ENCODE data around the gene SCYL3. TPM values are rescaled to one million over a fixed set of nuclear protein-coding genes. Genes with fewer than 3 reads are reported as not detected.
A peak's percentile ranks its signal among the peaks of the same experiment; 100 is the strongest.

The SCYL3 gene
- total RNA-seq, 2 donors from 2014 or later: 14.2 to 16.3 TPM

DNA sequence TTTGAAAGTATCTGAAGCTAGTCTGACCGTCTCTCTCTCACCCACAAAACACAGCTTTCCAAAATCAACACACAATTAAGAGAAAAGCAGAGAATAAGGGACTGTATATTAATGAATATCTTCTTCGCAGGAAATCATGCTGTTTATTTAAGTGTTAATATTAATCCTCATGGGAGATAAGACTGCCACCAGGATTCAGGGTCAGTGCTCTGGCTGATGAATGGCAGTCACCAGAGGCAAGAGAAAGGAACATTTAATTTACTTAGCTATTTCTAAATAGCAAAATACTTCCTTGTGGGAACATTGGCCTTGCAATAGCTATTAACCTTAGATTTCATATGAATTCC lies 2.2 kb downstream of the SCYL3 start:
- Mint-ChIP-seq H3K9me3 (peaks cover 3% of the 10 kb centered on the region), H3K4me1 (ENCODE audit: low read depth in 2 of 2) (peaks cover 48 to 60% of the 10 kb centered on the region in 2 donors), H3K36me3 (peaks cover 8% of the 10 kb centered on the region), H3K27me3 (no peaks in the 10 kb centered on the region), H3K4me3 (peak overlapping the region; percentile 92), H3K27ac (peak overlapping the region; percentile 99)
- DNase-seq (ENCODE audit: low spot score) (no peak), ATAC-seq (no peak)

DNA sequence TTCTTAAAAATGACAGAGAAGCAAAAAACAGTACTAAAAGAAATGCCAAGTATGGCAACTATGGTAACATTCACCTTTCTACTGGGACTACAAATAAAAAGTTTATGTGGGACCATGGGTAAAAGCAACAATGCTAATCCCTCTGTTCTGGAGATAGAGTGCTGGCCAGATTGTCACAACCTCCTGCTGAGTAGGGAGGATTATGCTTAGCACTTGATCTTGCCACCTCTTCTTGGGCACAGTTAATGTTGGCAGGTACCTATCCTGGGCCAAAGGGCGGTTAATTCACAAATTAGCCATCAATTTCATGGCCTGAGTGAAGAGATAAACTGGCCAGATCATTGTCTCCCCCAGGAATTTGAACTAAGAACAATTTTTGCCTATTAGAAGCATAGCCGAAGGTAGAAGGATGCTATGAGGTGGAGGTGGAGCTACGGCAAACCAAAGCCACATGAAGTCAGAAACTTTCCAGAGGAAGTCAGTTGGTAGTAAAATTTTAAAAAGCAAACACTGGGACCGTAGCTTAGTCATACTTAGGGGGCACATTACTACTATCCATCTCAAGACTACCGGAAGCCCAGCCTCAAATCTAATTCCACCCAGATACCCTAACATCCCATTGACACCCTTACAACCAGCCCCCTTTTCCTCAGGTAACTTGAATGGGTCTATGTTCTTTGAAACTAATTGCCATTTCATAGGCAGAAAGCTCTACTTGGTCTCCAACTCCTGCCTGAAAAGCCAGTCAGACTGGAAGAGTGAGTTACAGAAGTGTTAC lies 2.7 kb downstream of the SCYL3 start:
- Mint-ChIP-seq H3K9me3 (peaks cover 3% of the 10 kb centered on the region), H3K27ac (peak overlapping the region; percentile 99)
- peak in 1 of 2 donors; percentile 39 for ATAC-seq

DNA sequence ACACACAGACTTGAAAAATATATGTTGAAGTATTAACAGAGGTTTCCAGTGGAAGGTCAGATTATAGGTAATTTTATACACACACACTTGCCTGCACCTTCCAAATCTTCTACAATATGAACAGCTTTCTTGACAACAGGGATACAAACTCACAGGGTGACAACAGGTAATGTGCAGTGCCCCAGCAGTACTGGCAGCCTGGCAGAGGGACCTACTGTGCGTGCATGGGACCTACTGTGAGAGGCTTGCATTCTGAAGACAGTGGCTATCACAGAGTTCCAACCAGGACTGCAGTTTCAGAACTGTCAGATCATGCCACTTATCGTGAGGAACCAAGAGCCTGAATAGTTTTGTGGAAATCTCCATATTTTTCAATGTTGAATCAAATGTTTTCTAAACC lies 3.8 kb downstream of the SCYL3 start:
- ATAC-seq: no peak
- H3K27me3 Mint-ChIP-seq: no peaks in the 10 kb centered on the region
- peaks cover 3% of the 10 kb centered on the region for H3K9me3 Mint-ChIP-seq
- H3K27ac Mint-ChIP-seq: peak overlapping the region; percentile 81 to 99
- no peak overlapping the region for H3K4me3 Mint-ChIP-seq
- H3K36me3 Mint-ChIP-seq: peaks cover 14% of the 10 kb centered on the region
- DNase-seq (ENCODE audit: low spot score): no peak
- H3K4me1 Mint-ChIP-seq (ENCODE audit: low read depth in 2 of 2): peaks cover 45 to 60% of the 10 kb centered on the region in 2 donors

More for the DNA sequence above, 2.7 kb downstream of the SCYL3 start:
- no peaks in the 10 kb centered on the region for H3K27me3 Mint-ChIP-seq
- peaks cover 8% of the 10 kb centered on the region for H3K36me3 Mint-ChIP-seq
- DNase-seq (ENCODE audit: low spot score): no peak
- H3K4me1 Mint-ChIP-seq (ENCODE audit: low read depth in 2 of 2): peaks cover 42 to 58% of the 10 kb centered on the region in 2 donors
- H3K4me3 Mint-ChIP-seq: peak overlapping the region; percentile 92

- Mint-ChIP-seq H3K9me3 (no peaks in the 10 kb centered on the region), H3K4me1 (ENCODE audit: low read depth in 2 of 2) (peaks cover 36 to 47% of the 10 kb centered on the region in 2 donors), H3K36me3 (peaks cover 10% of the 10 kb centered on the region), H3K4me3 (no peak overlapping the region), H3K27ac (no peak overlapping the region), H3K27me3 (no peaks in the 10 kb centered on the region)
- no peak for DNase-seq (ENCODE audit: low spot score)
- no peak for ATAC-seq
Measured at GRCh38 chr1:169886931-169887330, 6.8 kb downstream of the SCYL3 start.

DNA sequence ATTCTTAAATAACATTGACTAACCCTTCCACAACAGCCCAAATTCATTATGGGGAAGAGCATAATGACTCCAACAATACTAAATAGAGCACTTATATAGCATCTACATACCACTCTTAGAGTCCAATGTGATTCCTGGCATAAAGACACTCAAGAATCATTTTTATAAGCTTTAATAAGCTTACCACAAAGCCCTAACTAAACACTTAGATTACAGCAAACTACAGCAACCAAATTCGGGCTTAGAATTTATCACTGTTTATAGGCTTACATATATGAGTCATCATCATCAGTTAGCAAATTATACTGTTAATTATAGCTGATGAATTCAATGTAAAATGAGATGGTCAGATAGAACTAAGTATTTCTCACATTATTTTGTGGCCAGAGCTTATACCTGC lies 7.3 kb downstream of the SCYL3 start:
- DNase-seq (ENCODE audit: low spot score): no peak
- no peaks in the 10 kb centered on the region for H3K27me3 Mint-ChIP-seq

GRCh38 chr1:169885207-169885606 lies 8.5 kb downstream of the SCYL3 start:
- Mint-ChIP-seq H3K9me3 (no peaks in the 10 kb centered on the region), H3K4me1 (ENCODE audit: low read depth in 2 of 2) (peaks cover 25 to 30% of the 10 kb centered on the region in 2 donors), H3K4me3 (no peak overlapping the region), H3K36me3 (peaks cover 6% of the 10 kb centered on the region), H3K27me3 (no peaks in the 10 kb centered on the region), H3K27ac (peak overlapping the region in 1 of 2 donors; percentile 49)
- ATAC-seq (no peak), DNase-seq (ENCODE audit: low spot score) (no peak)

More for the DNA sequence above, 7.3 kb downstream of the SCYL3 start:
- H3K27ac Mint-ChIP-seq: peak overlapping the region in 1 of 2 donors; percentile 49
- H3K4me3 Mint-ChIP-seq: no peak overlapping the region
- no peaks in the 10 kb centered on the region for H3K9me3 Mint-ChIP-seq
- H3K4me1 Mint-ChIP-seq (ENCODE audit: low read depth in 2 of 2): peaks cover 36 to 42% of the 10 kb centered on the region in 2 donors
- no peak for ATAC-seq
- H3K36me3 Mint-ChIP-seq: peaks cover 10% of the 10 kb centered on the region

DNA sequence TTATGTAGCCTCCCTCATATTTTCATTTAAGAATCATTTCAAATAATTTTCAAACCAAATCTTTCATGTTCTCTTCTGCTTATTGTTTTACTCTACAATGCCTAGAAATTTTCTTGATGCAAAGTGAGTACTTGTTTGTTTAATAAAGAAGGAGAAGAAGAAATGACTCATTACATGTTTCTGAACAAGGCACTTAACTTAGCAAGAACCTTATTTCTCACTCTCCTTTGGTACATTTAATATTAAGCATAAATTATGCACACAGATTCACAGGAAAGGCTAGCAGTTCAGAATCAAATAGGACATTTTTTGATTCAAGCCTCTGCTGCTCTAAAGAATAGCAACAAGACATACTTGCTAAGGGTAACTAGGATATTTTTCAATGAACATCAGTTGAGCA lies 9.1 kb downstream of the SCYL3 start:
- no peaks in the 10 kb centered on the region for H3K9me3 Mint-ChIP-seq
- peaks cover 21 to 31% of the 10 kb centered on the region in 2 donors for H3K4me1 Mint-ChIP-seq (ENCODE audit: low read depth in 2 of 2)
- H3K36me3 Mint-ChIP-seq: peaks cover 6% of the 10 kb centered on the region
- no peaks in the 10 kb centered on the region for H3K27me3 Mint-ChIP-seq
- H3K4me3 Mint-ChIP-seq: no peak overlapping the region
- H3K27ac Mint-ChIP-seq: no peak overlapping the region
- ATAC-seq (no peak), DNase-seq (ENCODE audit: low spot score) (no peak)

- H3K4me1 Mint-ChIP-seq (ENCODE audit: low read depth in 2 of 2): peaks cover 26 to 34% of the 10 kb centered on the region in 2 donors
- no peaks in the 10 kb centered on the region for H3K9me3 Mint-ChIP-seq
- DNase-seq (ENCODE audit: low spot score) (no peak), ATAC-seq (no peak)
- no peaks in the 10 kb centered on the region for H3K27me3 Mint-ChIP-seq
- H3K4me3 Mint-ChIP-seq: no peak overlapping the region
- no peak overlapping the region for H3K27ac Mint-ChIP-seq
- H3K36me3 Mint-ChIP-seq: peaks cover 14% of the 10 kb centered on the region
Measured at GRCh38 chr1:169882039-169882511, 11.6 kb downstream of the SCYL3 start.

GRCh38 chr1:169879034-169879840 lies 14.5 kb downstream of the SCYL3 start:
- peak overlapping the region in 1 of 2 donors; percentile 32 for H3K27ac Mint-ChIP-seq
- H3K36me3 Mint-ChIP-seq: peaks cover 24% of the 10 kb centered on the region
- no peaks in the 10 kb centered on the region for H3K27me3 Mint-ChIP-seq
- DNase-seq (ENCODE audit: low spot score) (no peak), ATAC-seq (no peak)
- H3K9me3 Mint-ChIP-seq: no peaks in the 10 kb centered on the region
- H3K4me3 Mint-ChIP-seq: no peak overlapping the region
- H3K4me1 Mint-ChIP-seq (ENCODE audit: low read depth in 2 of 2): peaks cover 24 to 25% of the 10 kb centered on the region in 2 donors

DNA sequence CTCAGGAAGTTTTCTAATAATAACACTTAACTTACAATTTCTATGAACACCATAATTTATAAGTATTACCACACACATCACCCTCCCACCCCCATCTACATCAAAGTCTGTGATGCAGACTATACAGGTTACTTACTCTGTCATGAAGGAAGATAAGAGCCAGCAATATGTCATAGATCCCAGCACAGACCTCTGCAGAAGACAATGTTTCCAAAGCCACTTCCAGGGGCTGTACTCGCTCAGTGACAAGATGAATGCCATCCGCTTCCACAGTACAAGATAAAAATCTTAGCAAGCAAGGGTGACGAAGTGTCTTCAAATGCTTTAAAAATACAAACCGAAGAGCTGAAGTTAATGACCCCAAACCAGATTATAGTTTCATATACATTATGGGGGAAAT lies 15.2 kb downstream of the SCYL3 start:
- Mint-ChIP-seq H3K27ac (peak overlapping the region in 1 of 2 donors; percentile 32), H3K9me3 (no peaks in the 10 kb centered on the region), H3K4me1 (ENCODE audit: low read depth in 2 of 2) (peaks cover 25% of the 10 kb centered on the region in 2 donors), H3K36me3 (peaks cover 31% of the 10 kb centered on the region), H3K4me3 (no peak overlapping the region), H3K27me3 (no peaks in the 10 kb centered on the region)
- no peak for ATAC-seq
- no peak for DNase-seq (ENCODE audit: low spot score)

DNA sequence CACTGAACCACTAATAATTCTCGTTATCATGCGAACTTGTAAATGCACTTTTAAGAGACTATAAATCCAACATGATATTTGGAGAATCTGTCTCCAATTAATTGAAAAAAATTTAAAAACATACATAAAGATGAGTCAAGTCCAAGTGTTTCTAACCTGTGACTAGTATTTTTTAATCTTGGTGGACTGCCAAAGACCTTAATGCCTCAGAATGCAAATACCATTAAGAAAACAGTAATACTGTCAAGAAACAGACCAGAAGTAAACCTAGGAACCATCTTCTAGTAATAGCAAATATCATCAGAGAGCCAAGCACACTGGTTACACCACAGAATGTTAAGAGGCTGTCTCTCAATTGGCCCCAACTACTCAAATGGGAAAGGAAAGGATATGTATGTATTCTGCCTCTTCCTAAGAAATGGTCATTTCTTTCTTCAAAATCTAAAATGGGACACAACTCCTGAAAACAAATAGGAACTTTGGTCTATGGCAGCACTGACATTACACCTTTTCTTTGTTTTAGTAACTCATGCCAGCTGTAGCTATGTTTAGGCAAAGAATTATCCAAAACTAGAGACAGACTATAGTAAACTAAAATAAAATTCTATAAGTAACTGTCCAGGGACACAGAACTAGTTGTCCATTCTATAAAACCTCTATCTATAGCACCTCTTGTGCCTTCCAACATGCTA lies 15.8 kb downstream of the SCYL3 start:
- Mint-ChIP-seq H3K9me3 (no peaks in the 10 kb centered on the region), H3K4me1 (ENCODE audit: low read depth in 2 of 2) (peaks cover 20 to 21% of the 10 kb centered on the region in 2 donors), H3K4me3 (no peak overlapping the region), H3K36me3 (peaks cover 36% of the 10 kb centered on the region), H3K27me3 (no peaks in the 10 kb centered on the region), H3K27ac (no peak overlapping the region)
- DNase-seq (ENCODE audit: low spot score) (no peak), ATAC-seq (no peak)

DNA sequence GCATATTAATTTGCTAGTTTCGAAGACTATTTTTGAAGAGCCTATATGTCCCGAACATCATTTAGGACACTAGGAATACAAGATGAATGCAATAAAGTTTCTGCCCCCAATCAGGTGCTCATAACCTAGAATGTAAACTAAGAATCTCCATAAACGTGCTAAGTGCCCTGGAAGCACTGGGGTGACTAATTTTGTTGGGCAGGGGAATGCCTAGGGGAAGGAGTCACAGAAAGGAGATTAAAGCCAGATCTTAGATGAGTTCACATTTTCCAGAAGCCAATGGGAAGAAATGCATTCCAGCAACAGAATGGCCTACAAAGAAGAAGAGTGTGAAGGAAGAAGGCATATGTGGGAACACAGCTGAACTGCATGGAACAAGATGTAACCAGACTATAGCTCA lies 19.5 kb downstream of the SCYL3 start:
- DNase-seq (ENCODE audit: low spot score): no peak
- no peaks in the 10 kb centered on the region for H3K9me3 Mint-ChIP-seq
- no peak for ATAC-seq
- H3K4me3 Mint-ChIP-seq: no peak overlapping the region
- H3K36me3 Mint-ChIP-seq: peaks cover 64% of the 10 kb centered on the region
- H3K4me1 Mint-ChIP-seq (ENCODE audit: low read depth in 2 of 2): peaks cover 10 to 11% of the 10 kb centered on the region in 2 donors
- H3K27ac Mint-ChIP-seq: no peak overlapping the region
- H3K27me3 Mint-ChIP-seq: no peaks in the 10 kb centered on the region

- no peak overlapping the region for H3K4me3 Mint-ChIP-seq
- ATAC-seq (no peak), DNase-seq (ENCODE audit: low spot score) (no peak)
- no peak overlapping the region for H3K27ac Mint-ChIP-seq
- H3K27me3 Mint-ChIP-seq: no peaks in the 10 kb centered on the region
- H3K4me1 Mint-ChIP-seq (ENCODE audit: low read depth in 2 of 2): peaks cover 4 to 6% of the 10 kb centered on the region in 2 donors
- H3K9me3 Mint-ChIP-seq: no peaks in the 10 kb centered on the region
- peaks cover 62% of the 10 kb centered on the region for H3K36me3 Mint-ChIP-seq
Measured at GRCh38 chr1:169873582-169874199, 20.0 kb downstream of the SCYL3 start.

Measured in natural killer cell treated with Interleukin-12 subunit alpha and Interleukin-12 subunit beta and Interleukin-15 and Interleukin-18, amount 100 ng/mL, for 72 hours (primary cell).